Endothelial cell of umbilical vein (primary cell): Measurements from ENCODE around the gene CYP46A1. TPM values are rescaled to one million over a fixed set of nuclear protein-coding genes. Genes with fewer than 3 reads are reported as not detected.

Experiments used
- BruUV-seq: library from RNA; stranded (reverse); fragments of 400-500 nt; replicated peaks from 2 replicates; lab custom pipeline; 2021; lab: Mats Ljungman, UMichigan
- CTCF ChIA-PET: fragments of 300-600, 350-600 bp; sonication (Branson Sonifier 250); formaldehyde crosslinking; loops from one replicate; lab custom pipeline; 2021; ENCODE audit warnings: antibody characterized with exemption, inconsistent platforms; lab: Charles Lee
- POLR2A ChIA-PET: fragments of 300-600, 350-600 bp; sonication (Branson Sonifier 250); formaldehyde crosslinking; loops from one replicate; lab custom pipeline; 2021; ENCODE audit warnings: antibody characterized with exemption, inconsistent platforms; lab: Charles Lee
- DNase-seq: peaks from one replicate; pipeline ENCODE4 v3.0.0-alpha.2; 2011; ENCODE audit warnings: low read depth, low spot score
- FAIRE-seq: peaks from 2 replicates; lab custom pipeline; 2011; peaks lifted over from hg19 to GRCh38; lab: Jason Lieb, UNC
- H2AFZ ChIP-seq: 2 replicates; pipeline ENCODE4 v1.6.0; 2012; ENCODE audit warnings: low read depth, low read length, control low read depth, inconsistent platforms
- H3K27ac ChIP-seq: 2 replicates; pipeline ENCODE4 v1.5.1; 2011; ENCODE audit warnings: low read depth, mild to moderate bottlenecking, control low read depth, low read length, moderate library complexity; ENCODE audit not compliant: insufficient read depth
- H3K27me3 ChIP-seq, 2 experiments: 2 replicates each; pipeline versions ENCODE4 v1.6.0 to v1.6.1; 2011; ENCODE audit warnings: low read length in 2 of 2, mixed read lengths in 1 of 2; ENCODE audit not compliant: control insufficient read depth in 2 of 2, insufficient read depth in 2 of 2
- H3K36me3 ChIP-seq, 2 experiments: 2 replicates in 1 of 2; 3 replicates in 1 of 2; pipeline ENCODE4 v1.5.1; 2011; ENCODE audit warnings: low read length in 2 of 2, mild to moderate bottlenecking in 1 of 2, moderate library complexity in 1 of 2; ENCODE audit not compliant: control insufficient read depth in 2 of 2, insufficient read depth in 2 of 2; ENCODE audit errors: extremely low read depth in 1 of 2
- H3K4me1 ChIP-seq: 3 replicates; pipeline ENCODE4 v1.5.1; 2011; ENCODE audit warnings: mild to moderate bottlenecking, low read length; ENCODE audit not compliant: control insufficient read depth, insufficient read depth; ENCODE audit errors: extremely low read depth
- H3K4me2 ChIP-seq: 2 replicates; pipeline ENCODE4 v1.6.1; 2011; ENCODE audit warnings: low read length, control low read depth, mixed read lengths; ENCODE audit not compliant: insufficient read depth
- H3K4me3 ChIP-seq, 3 experiments: fragments of 200-600 bp in 1 of 3; sonication (generic), shearing (Covaris generic) in 1 of 3; replicated peaks in 1 of 3; 2 replicates each; pipeline ENCODE4 v1.5.1; 2011 to 2016; ENCODE audit warnings: control low read depth in 3 of 3, low read length in 3 of 3, mild to moderate bottlenecking in 2 of 3, inconsistent platforms in 1 of 3, low read depth in 1 of 3, moderate library complexity in 1 of 3; ENCODE audit not compliant: insufficient read depth in 1 of 3
- H3K79me2 ChIP-seq: 2 replicates; pipeline ENCODE4 v1.6.0; 2012; ENCODE audit warnings: low read length, inconsistent platforms; ENCODE audit not compliant: control insufficient read depth, insufficient read depth
- H3K9ac ChIP-seq: replicated peaks from 2 replicates; pipeline ENCODE3; 2011; ENCODE audit warnings: low read length, control low read depth; ENCODE audit not compliant: insufficient read depth; ENCODE audit errors: extremely low read depth
- H3K9me1 ChIP-seq: replicated peaks from 3 replicates; pipeline ENCODE4 v1.6.0; 2011; ENCODE audit warnings: mild to moderate bottlenecking, low read length; ENCODE audit not compliant: control insufficient read depth, insufficient read depth; ENCODE audit errors: extremely low read depth
- H3K9me3 ChIP-seq: replicated peaks from 2 replicates; pipeline ENCODE4 v1.5.1; 2012; ENCODE audit warnings: low read length, inconsistent platforms; ENCODE audit not compliant: control insufficient read depth, insufficient read depth
- H4K20me1 ChIP-seq: replicated peaks from 2 replicates; pipeline ENCODE3; 2011; ENCODE audit warnings: mild to moderate bottlenecking, low read length; ENCODE audit not compliant: control insufficient read depth, insufficient read depth; ENCODE audit errors: extremely low read depth
- CTCF ChIP-seq, 2 donors: IDR thresholded peaks; 1 replicate in 1 of 2; 2 replicates in 1 of 2; pipeline ENCODE4 v1.5.1; 2011; ENCODE audit warnings: low read length in 2 of 2, mild to moderate bottlenecking in 2 of 2, moderate library complexity in 2 of 2, control low read depth in 1 of 2, inconsistent platforms in 1 of 2, low read depth in 1 of 2; ENCODE audit not compliant: insufficient read depth in 1 of 2; ENCODE audit errors: extremely low read depth in 1 of 2
- EZH2 ChIP-seq: IDR thresholded peaks from 2 replicates; pipeline ENCODE4 v1.6.1; 2012; ENCODE audit warnings: borderline replicate concordance, low read depth, mild to moderate bottlenecking, moderate library complexity, low read length, inconsistent platforms; ENCODE audit not compliant: severe bottlenecking
- FOS ChIP-seq: IDR thresholded peaks from 2 replicates; pipeline ENCODE4 v1.6.1; 2011; ENCODE audit warnings: mild to moderate bottlenecking, low read length, moderate library complexity, borderline replicate concordance; ENCODE audit not compliant: insufficient read depth
- GATA2 ChIP-seq: IDR thresholded peaks from 2 replicates; pipeline ENCODE4 v1.7.0; 2011; ENCODE audit warnings: low read depth, mild to moderate bottlenecking, moderate library complexity, mixed read lengths, low read length; ENCODE audit not compliant: insufficient read length, insufficient read depth
- MAX ChIP-seq: IDR thresholded peaks from 2 replicates; pipeline ENCODE4 v1.6.1; 2011; ENCODE audit not compliant: insufficient read depth, insufficient read length
- MYC ChIP-seq: IDR thresholded peaks from one replicate; pipeline ENCODE4 v1.6.1; 2011; ENCODE audit warnings: mild to moderate bottlenecking, low read depth, low read length
- POLR2A ChIP-seq: IDR thresholded peaks from 2 replicates; pipeline ENCODE4 v1.6.1; 2012; ENCODE audit warnings: low read depth, mild to moderate bottlenecking, control low read depth, low read length
- POLR2AphosphoS5 ChIP-seq: IDR thresholded peaks from 2 replicates; pipeline ENCODE4 v1.6.1; 2012; ENCODE audit warnings: low read depth, mild to moderate bottlenecking, control low read depth, low read length, moderate library complexity; ENCODE audit not compliant: insufficient read depth
- dilution Hi-C: fragments of 300-500 bp; cut with MboI; formaldehyde crosslinking; loops from one replicate; pipeline ENCODE4 v1.15.0; 2019; ENCODE audit warnings: low sequenced_read_pairs; ENCODE audit not compliant: extremely low pct_ligation_motif_present
- intact Hi-C: fragments of 100-400 bp; cut with micrococcal nuclease; formaldehyde crosslinking; loops from one replicate; pipeline ENCODE4 v1.10.0; 2022
- polyA plus RNA-seq, 4 experiments: library from polyadenylated mRNA; depleted of rRNA in 3 of 4; stranded (reverse) in 3 of 4; unstranded in 1 of 4; fragments of >200 nt; gene quantifications; 2 replicates each; pipeline versions ENCODE4 v1.2.1 to v1.2.3, GENCODE V29; 2011 to 2012; ENCODE audit warnings: missing spikeins in 1 of 4
- total RNA-seq: library from RNA; stranded (reverse); gene quantifications from 2 replicates; pipeline ENCODE4 v1.2.3, GENCODE V29; 2021

The CYP46A1 gene
- total and polyA plus RNA-seq, 2 donors (not counting 3 experiments of a cell fraction or from before 2014, with no cell fraction given), result 0.03 to 0.24 TPM

- Histone ChIP-seq H3K27me3 (peaks cover 0 to 1% of the 10 kb centered on the region in 2 experiments), H2AFZ (no peak overlapping the region), H3K9me3 (no peaks in the 10 kb centered on the region), H4K20me1 (no peaks in the 10 kb centered on the region), H3K9me1 (no peaks in the 10 kb centered on the region), H3K4me1 (no peaks in the 10 kb centered on the region), H3K4me3 (no peak overlapping the region), H3K27ac (no peak overlapping the region), H3K79me2 (no peaks in the 10 kb centered on the region), H3K4me2 (no peak overlapping the region), H3K9ac (no peak overlapping the region), H3K36me3 (no peaks in the 10 kb centered on the region)
- no peak for DNase-seq
- no TSS peak for BruUV-seq
- no peak for TF ChIP-seq EZH2
- no peak for TF ChIP-seq FOS
- no peak for TF ChIP-seq POLR2A
- no peak for TF ChIP-seq MAX
- no peak for TF ChIP-seq CTCF (IDR thresholded peaks at IDR 0.05; ENCODE audit: extremely low read depth in 1 of 2, insufficient read depth in 1 of 2, low read depth in 1 of 2, low read length in 2 of 2)
- TF ChIP-seq GATA2, result no peak
- TF ChIP-seq MYC, result no peak
- no peak for TF ChIP-seq POLR2AphosphoS5
- ChIA-PET CTCF (no interaction called here), POLR2A (no interaction called here)
- dilution Hi-C loops, result no loop called here
- FAIRE-seq, result no peak
- intact Hi-C loops, result no loop called here
These were observed 37.9 kb downstream of the CYP46A1 start for GRCh38 chr14:99721792-99722516.
